GM18907 (cell line): ENCODE measurements around the gene STING1.
"Not testable (repeated sequence)": the region's sequence is repeated elsewhere in the genome, so short reads cannot be mapped to it uniquely, and the experiment has no call there.

Source experiments
- ATAC-seq: cut with Tn5 transposase; IDR thresholded peaks from one replicate; pipeline ENCODE4 v1.9.1; 2021; ENCODE audit warnings: mild to moderate bottlenecking, moderate library complexity; ENCODE audit not compliant: unreplicated experiment

The STING1 gene

DNA sequence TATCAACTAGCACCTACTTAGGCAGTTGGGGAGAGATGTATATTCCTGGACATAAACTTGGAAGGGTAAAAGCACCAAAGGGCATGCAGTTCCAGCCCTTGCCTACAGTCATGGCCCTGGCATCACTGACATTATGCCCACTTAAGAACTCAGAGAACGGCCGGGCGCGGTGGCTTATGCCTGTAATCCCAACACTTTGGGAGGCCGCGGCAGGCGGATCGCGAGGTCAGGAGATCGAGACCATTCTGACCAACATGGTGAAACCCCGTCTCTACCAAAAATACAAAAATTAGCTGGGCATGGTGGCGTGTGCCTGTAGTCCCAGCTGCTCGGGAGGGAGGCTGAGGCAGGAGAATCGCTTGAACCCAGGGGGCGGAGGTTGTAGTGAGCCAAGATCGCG is 42.1 kb downstream of the STING1 start:
- ATAC-seq, result not testable (repeated sequence)

DNA sequence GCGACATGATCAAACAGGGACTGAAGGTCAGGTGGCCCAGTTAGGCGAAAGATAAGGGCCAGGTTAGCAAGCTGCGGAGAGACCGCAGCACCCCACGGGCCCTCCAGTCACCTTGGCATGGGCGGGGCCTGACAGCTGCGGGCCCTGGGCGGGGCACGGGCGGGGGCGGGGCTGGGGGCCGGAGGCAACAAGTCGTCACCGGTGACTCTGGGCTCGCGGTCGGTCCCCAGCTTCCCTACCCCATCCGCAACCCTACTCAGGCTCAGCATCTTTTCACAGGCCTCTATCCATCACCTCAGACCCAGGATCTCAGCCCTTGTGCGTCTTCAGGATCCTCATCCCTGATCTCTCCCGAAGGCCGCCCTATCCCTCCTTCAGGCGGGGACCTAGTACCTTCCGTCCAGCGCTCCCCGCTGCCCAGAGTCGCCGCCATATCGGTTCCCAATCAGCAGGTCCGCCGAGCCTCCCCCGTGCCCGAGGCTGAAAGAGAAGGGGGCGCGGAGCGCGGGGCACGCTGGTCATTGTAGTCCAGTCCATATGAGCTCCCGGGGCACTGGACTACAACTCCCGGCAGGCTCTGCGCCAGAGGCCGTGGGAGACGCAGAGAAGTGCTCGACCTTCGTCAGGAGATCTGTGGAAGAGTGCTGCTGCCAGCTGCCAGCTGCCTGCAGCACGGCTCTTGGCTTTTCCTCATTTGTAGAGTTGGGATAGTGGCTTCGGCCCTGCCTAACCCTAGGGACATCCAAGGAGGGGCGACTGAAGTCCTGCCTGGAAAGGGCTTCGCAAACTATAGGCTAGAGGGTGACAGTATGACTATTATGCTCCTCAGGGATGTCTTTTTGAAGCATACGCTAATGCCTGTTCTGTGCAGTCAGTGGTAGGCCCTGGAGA is 43.3 kb downstream of the STING1 start, which contains the start of gene DNAJC18:
DNAJC18 (minus strand) TSS at position 513 of the 891 bp plus-strand sequence; CDS start at position 433, 80 bp downstream.
- peak; percentile 85 for ATAC-seq

DNA sequence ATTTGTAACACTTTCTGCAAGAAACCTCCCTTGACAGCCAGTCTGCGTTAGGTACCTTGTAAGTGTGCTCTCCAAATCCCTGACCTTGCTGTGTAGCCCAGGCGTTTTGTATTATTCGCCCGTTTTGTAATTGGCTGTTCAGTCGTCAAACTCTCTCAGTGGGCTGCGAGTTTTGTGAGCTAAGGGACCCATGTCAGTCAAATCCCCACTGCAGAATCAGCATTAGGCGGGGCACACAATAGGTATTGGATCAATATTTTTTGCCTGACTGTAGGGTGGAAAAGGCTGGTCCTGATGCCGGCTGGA is 43.9 kb downstream of the STING1 start:
- ATAC-seq, result no peak

DNA sequence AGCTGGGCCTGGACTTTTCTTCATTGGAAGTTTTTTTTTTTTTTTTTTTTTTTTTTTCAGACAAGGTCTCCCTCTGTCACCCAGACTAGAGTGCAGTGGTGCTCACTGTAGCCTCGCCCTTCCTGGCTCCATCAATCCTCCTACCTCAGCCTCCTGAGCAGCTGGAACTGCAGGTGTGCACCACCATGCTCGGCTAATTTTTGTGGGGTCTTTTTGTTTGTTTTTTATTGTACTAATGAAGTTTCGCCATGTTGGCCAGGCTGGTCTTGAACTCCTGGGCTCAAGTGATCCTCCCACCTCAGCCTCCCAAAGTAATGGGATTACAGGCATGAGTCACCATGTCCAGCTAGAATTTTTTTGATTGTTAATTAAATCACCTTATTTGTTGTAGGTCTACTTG is 46.9 kb downstream of the STING1 start:
- ATAC-seq, result no peak

DNA sequence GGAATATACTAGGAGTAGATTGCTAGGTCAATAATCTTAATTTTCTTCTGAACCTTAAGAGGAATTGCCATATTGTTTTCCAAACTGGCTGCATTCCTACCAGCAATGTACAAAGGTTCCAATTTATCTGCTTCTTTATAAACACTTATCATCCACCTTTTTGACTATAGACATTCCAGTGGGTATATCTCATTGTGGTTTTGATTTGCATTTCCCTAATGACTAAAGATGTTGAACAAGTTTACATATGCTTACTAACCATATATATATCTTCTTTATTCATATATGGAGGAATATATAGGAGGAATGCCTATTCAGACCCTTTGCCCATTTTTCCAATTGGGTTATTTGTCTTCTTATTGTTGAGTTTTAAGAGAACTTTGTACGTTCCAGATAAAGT is 50.9 kb downstream of the STING1 start:
- ATAC-seq, result no peak

DNA sequence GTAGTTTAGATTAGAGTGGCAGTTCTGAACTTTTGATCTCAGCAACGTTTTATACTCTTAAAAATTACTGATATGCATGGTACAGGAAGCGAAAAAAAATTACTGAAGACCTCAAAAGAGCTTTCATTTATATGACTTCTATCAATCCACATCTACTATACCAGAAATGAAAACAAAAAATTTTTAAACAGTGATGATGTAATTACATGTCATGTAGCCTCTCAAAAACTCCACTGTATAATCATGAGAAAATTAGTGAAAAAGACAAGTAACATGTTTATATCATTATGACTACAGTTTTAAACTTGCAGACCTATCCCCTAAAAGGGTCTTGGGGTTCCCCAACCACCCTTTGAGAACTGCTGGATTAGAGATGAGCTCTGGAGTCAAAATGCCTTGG is 52.5 kb downstream of the STING1 start:
- ATAC-seq, result no peak

DNA sequence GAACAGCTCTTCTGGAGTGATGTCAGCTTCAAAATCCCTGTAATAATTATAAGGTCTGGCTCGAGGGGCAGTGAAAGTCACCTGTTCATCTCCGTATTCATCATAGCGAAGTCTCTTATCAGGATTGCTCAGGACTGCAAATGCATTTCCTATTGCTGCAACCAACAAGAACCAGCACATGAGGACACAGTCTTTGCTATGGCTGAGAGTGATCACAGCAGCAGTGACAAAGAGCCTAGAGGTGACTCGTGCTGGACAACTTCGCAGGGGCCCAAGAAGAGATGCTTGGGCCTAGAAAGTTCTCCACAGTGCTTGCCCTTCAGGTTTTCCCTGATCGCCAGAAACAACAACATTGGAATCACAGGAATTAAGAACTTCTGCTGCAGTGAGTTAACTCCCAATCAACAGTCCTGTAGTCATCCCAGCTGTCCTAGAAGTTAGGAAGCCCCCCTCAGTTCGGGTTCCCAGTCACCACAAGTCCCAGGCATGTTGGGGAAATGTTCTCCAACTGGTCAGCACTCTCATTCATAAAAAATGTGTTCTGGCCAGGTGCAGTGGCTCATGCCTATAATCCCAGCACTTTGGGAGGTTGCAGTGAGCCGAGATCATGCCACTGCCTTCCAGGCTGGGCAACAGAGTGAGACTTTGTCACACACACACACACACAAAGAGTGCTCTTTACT is 56.2 kb downstream of the STING1 start:
- no peak for ATAC-seq
